ENCODE measurements around the gene SMIM15.

SMIM15 gene

GRCh38 chr5:61159070-61159469, 3.2 kb downstream of the SMIM15 start:
- peak in 1 of 2 experiments; percentile 17 for DNase-seq

DNA sequence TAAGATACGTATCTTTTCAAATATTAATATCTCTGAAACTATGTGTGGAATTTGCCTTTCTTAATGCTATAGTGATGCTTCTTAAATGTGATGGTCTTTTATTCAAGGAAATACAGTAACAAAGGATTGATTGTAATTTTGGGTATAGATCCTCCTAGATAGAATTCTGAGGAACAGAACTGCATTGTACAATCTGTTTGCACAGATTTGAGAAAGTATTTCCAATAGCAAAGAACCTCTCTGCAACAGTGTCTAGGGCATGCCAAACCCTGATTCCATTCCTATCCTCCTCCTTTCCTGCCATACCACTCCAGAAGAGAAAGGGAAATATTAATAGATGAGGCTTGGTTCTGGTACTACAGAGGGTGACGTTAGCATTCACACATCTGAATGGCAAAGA, 10.4 kb downstream of the SMIM15 start:
- no peak for DNase-seq

GRCh38 chr5:61148515-61148914, 13.8 kb downstream of the SMIM15 start:
- no peak for DNase-seq

GRCh38 chr5:61142811-61143210, 19.5 kb downstream of the SMIM15 start:
- DNase-seq = no peak

- DNase-seq = no peak
Observed at GRCh38 chr5:61142391-61142790, 19.9 kb downstream of the SMIM15 start.

DNA sequence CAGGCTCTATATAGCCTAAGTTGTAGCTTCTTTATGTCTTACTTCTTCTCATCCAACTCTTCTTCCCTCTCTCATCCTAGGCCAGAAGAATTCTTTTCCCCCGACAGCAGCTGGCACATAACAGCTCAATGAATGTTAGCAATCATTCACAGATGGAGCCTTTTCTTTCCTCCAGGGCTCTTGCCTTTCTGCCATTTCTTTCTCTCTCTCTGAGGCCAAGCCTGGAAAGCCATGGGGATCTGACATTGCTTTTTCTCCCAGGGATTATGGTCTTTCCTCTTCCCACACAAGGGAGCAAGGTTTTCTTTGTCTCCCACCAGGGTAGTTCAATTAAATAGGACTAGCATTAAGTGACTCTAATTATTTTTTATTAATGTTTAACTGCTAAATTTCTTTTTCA, 20.5 kb downstream of the SMIM15 start:
- DNase-seq = no peak

- DNase-seq = no peak
Observed at GRCh38 chr5:61139931-61140330, 22.3 kb downstream of the SMIM15 start.

DNA sequence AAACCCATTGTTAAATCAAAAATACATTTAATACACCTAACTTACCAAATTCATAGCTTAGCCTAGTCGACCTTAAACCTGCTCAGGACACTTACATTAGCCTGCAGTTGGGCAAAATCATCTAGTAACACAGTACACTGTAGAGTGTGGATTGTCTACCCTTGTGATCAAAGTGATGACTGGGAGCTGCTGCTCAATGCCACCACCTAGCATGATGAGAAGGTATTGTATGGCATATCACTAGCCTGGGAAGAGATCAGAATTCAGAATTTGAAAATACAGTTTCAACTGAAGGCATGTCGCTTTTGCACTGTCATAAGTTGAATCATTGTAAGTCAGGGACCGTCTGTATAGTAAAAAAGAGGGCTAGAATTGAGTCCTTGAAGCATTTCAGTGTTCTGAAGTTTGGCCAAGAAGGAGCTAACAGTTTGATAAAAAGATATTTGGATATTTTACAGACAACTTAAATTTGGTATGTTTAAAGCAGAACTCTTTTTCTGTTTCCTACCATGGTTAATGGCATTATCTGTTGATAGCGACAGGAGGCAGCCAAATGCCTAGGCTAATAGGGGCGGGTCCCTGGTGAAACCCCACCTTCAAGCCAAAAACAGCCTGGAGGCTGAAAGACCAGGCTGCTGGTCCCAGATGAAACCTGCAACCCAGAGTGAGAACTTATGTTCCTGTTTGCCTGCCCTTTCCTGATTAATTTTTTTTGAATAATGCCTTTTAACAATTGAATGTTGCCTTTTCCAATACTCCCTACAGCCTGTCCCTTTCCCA, 23.0 kb downstream of the SMIM15 start:
- peak in 1 of 2 experiments; percentile 31 for DNase-seq

- DNase-seq = no peak
Observed at GRCh38 chr5:61137835-61138234, 24.4 kb downstream of the SMIM15 start.

- peak in 1 of 2 experiments; percentile 43 for DNase-seq
Observed at GRCh38 chr5:61132559-61132958, 29.7 kb downstream of the SMIM15 start.

GRCh38 chr5:61130289-61130688, 32.0 kb downstream of the SMIM15 start:
- DNase-seq = no peak

DNA sequence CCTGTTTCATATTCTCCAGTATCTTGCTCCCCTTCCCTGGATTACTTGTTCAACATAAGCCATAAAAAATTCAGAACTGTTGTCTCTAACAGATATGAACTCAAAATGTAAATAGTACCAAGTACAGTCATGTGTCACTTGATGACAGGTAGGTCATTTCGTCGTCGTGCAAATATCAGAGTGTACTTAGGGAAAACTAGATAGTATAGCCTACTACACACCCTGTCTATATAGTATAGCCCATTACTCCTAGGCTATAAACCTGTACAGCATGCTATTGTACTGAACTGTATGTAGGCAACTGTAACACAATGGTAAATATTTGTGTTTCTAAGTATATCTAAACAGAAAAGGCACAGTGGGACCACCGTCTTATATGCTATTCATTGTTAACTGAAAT, 39.1 kb downstream of the SMIM15 start:
- DNase-seq = no peak

GRCh38 chr5:61120534-61120933, 41.7 kb downstream of the SMIM15 start:
- DNase-seq = no peak

GRCh38 chr5:61119066-61119465, 43.2 kb downstream of the SMIM15 start:
- no peak for DNase-seq

DNA sequence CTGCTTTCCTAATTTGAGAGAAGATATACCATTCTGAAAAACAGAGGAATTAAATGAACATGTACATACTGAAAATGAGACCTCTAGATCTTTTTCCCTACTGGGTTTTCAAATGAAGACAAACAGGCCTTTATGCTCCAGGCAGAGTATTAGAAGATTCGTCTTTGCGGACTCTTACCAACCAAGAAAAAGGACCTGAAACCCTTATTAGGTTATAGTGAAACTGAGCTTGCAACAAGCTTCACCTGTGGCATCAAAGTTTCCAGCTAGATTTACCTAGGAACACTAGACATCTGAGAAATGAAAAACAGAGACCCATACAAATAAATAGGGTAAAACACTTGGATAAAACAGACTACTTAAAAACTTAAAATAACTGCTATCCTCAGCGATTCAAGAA, 46.3 kb downstream of the SMIM15 start:
- DNase-seq = no peak

- no peak for DNase-seq
Observed at GRCh38 chr5:61114441-61114840, 47.8 kb downstream of the SMIM15 start.

All from SW 1271 (cell line).